GM21723 (cell line): Measurements from ENCODE around the gene GDE1.
A peak's percentile ranks its signal among the peaks of the same experiment; 100 is the strongest.
"Not testable (repeated sequence)": the region's sequence is repeated elsewhere in the genome, so short reads cannot be mapped to it uniquely, and the experiment has no call there.

Source experiments
- ATAC-seq: cut with Tn5 transposase; IDR thresholded peaks from one replicate; pipeline ENCODE4 v1.9.1; 2021; ENCODE audit warnings: mild to moderate bottlenecking, moderate library complexity; ENCODE audit not compliant: unreplicated experiment

The GDE1 gene

GRCh38 chr16:19521471-19522396 lies at the start of gene GDE1:
TSS of gene GDE1 (minus strand) at chr16:19522098. CDS start at chr16:19521964, 134 bp downstream.
- ATAC-seq = peak; percentile 77

GRCh38 chr16:19567560-19567959 lies 45.7 kb upstream of the GDE1 start:
- ATAC-seq = no peak

- no peak for ATAC-seq
These were observed 44.5 kb upstream of the GDE1 start for GRCh38 chr16:19566362-19566761.

- no peak for ATAC-seq
These were observed 41.5 kb upstream of the GDE1 start for GRCh38 chr16:19563377-19563776.

GRCh38 chr16:19560078-19560477 lies 38.2 kb upstream of the GDE1 start:
- ATAC-seq = no peak

- ATAC-seq = no peak
These were observed 37.5 kb upstream of the GDE1 start for GRCh38 chr16:19559242-19559910.

GRCh38 chr16:19555938-19556771 lies 34.3 kb upstream of the GDE1 start:
- no peak for ATAC-seq

GRCh38 chr16:19555186-19555937 lies 33.5 kb upstream of the GDE1 start, which contains the start of gene VPS35L:
TSS of gene VPS35L (plus strand) at chr16:19555703. CDS start at chr16:19555730, 27 bp downstream.
- ATAC-seq = peak; percentile 96

GRCh38 chr16:19549673-19550072 lies 27.8 kb upstream of the GDE1 start:
- ATAC-seq = no peak

GRCh38 chr16:19548144-19548543 lies 26.2 kb upstream of the GDE1 start:
- ATAC-seq = no peak

- ATAC-seq = not testable (repeated sequence)
These were observed 21.5 kb upstream of the GDE1 start for GRCh38 chr16:19543278-19543996.

- ATAC-seq = no peak
These were observed 20.4 kb upstream of the GDE1 start for GRCh38 chr16:19542138-19542821.

- ATAC-seq = no peak
These were observed 18.5 kb upstream of the GDE1 start for GRCh38 chr16:19540241-19540970.

GRCh38 chr16:19532601-19533000 lies 10.7 kb upstream of the GDE1 start:
- ATAC-seq = no peak

- no peak for ATAC-seq
These were observed 6.8 kb upstream of the GDE1 start for GRCh38 chr16:19528666-19529065.

GRCh38 chr16:19527161-19527560 lies 5.3 kb upstream of the GDE1 start:
- ATAC-seq = no peak

GRCh38 chr16:19525385-19525723 lies 3.5 kb upstream of the GDE1 start:
- no peak for ATAC-seq

- ATAC-seq = no peak
These were observed 2.9 kb upstream of the GDE1 start for GRCh38 chr16:19524616-19525384.
